DOHH2 (cell line): ENCODE measurements around the gene NFIL3.

ENCODE experiments used
- H3F3A ChIP-seq: fragments of 200-600 bp; sonication (generic), shearing (Covaris generic); 2 replicates; pipeline ENCODE4 v1.6.0; 2016; ENCODE audit warnings: antibody characterized with exemption, mild to moderate bottlenecking; ENCODE audit not compliant: control insufficient read depth, insufficient read depth
- H3K27ac ChIP-seq: fragments of 200-600 bp; sonication (generic); 2 replicates; pipeline ENCODE4 v1.5.1; 2014; ENCODE audit warnings: low read depth, mild to moderate bottlenecking, low read length, moderate library complexity
- H3K27me3 ChIP-seq: fragments of 200-600 bp; sonication (generic); 2 replicates; pipeline ENCODE4 v1.6.1; 2014; ENCODE audit warnings: mild to moderate bottlenecking, low read length, mixed read lengths; ENCODE audit not compliant: control insufficient read depth
- H3K36me3 ChIP-seq: fragments of 200-600 bp; sonication (generic); 2 replicates; pipeline ENCODE4 v1.6.1; 2014; ENCODE audit warnings: mild to moderate bottlenecking, low read length, moderate library complexity, mixed read lengths; ENCODE audit not compliant: control insufficient read depth
- H3K4me1 ChIP-seq: fragments of 200-600 bp; sonication (generic); 2 replicates; pipeline ENCODE4 v1.6.1; 2014; ENCODE audit warnings: mild to moderate bottlenecking, low read length, mixed read lengths; ENCODE audit not compliant: control insufficient read depth
- H3K4me2 ChIP-seq: fragments of 200-600 bp; sonication (generic); 2 replicates; pipeline ENCODE4 v1.6.0; 2014; ENCODE audit warnings: mild to moderate bottlenecking, low read length, moderate library complexity
- H3K4me3 ChIP-seq: fragments of 200-600 bp; sonication (generic); 2 replicates; pipeline ENCODE4 v1.5.1; 2014; ENCODE audit warnings: mild to moderate bottlenecking, low read length, mixed read lengths
- H3K79me2 ChIP-seq: fragments of 200-600 bp; sonication (generic); 2 replicates; pipeline ENCODE4 v1.6.1; 2014; ENCODE audit warnings: mild to moderate bottlenecking, low read length, mixed read lengths; ENCODE audit not compliant: control insufficient read depth
- H3K9me2 ChIP-seq: fragments of 200-600 bp; sonication (generic); replicated peaks from 2 replicates; pipeline ENCODE4 v1.6.1; 2014; ENCODE audit warnings: mild to moderate bottlenecking, low read length, mixed read lengths; ENCODE audit not compliant: control insufficient read depth
- H3K9me3 ChIP-seq: fragments of 200-600 bp; sonication (generic); 2 replicates; pipeline ENCODE4 v1.6.1; 2014; ENCODE audit warnings: antibody characterized with exemption, low read length, mixed read lengths; ENCODE audit not compliant: control insufficient read depth, insufficient read depth
- H4K20me1 ChIP-seq: fragments of 200-600 bp; sonication (generic); 2 replicates; pipeline ENCODE4 v1.6.0; 2014; ENCODE audit warnings: low read depth, mild to moderate bottlenecking, antibody characterized with exemption, low read length, moderate library complexity; ENCODE audit not compliant: control insufficient read depth, insufficient read depth
- EZH2phosphoT487 ChIP-seq: fragments of 200-600 bp; sonication (generic); IDR thresholded peaks from 2 replicates; pipeline ENCODE4 v1.6.1; 2017; ENCODE audit warnings: borderline replicate concordance, mild to moderate bottlenecking, antibody characterized with exemption, low read length, moderate library complexity, mixed read lengths
- TF ChIP-seq, protein P1 (sequence below): fragments of 200-600 bp; sonication (generic); IDR thresholded peaks from one replicate; pipeline ENCODE4 v1.5.1; 2014; ENCODE audit warnings: antibody characterized with exemption, mild to moderate bottlenecking, low read depth, low read length; ENCODE audit not compliant: poor library complexity, severe bottlenecking

Gene NFIL3

GRCh38 chr9:91383577-91383976, 40.1 kb downstream of the NFIL3 start:
- no peaks in the 10 kb centered on the region for H3K4me1 ChIP-seq
- no peaks in the 10 kb centered on the region for H3K9me3 ChIP-seq
- no peaks in the 10 kb centered on the region for H3K36me3 ChIP-seq
- H3K4me3 ChIP-seq: no peak overlapping the region
- H3F3A ChIP-seq: no peaks in the 10 kb centered on the region
- H3K27me3 ChIP-seq: 0 out of 2 replicates have a peak, but pooled peaks cover 3% of the 10 kb centered on the region
- H3K9me2 ChIP-seq: no peaks in the 10 kb centered on the region
- no peaks in the 10 kb centered on the region for H4K20me1 ChIP-seq
- TF ChIP-seq, protein P1, sequence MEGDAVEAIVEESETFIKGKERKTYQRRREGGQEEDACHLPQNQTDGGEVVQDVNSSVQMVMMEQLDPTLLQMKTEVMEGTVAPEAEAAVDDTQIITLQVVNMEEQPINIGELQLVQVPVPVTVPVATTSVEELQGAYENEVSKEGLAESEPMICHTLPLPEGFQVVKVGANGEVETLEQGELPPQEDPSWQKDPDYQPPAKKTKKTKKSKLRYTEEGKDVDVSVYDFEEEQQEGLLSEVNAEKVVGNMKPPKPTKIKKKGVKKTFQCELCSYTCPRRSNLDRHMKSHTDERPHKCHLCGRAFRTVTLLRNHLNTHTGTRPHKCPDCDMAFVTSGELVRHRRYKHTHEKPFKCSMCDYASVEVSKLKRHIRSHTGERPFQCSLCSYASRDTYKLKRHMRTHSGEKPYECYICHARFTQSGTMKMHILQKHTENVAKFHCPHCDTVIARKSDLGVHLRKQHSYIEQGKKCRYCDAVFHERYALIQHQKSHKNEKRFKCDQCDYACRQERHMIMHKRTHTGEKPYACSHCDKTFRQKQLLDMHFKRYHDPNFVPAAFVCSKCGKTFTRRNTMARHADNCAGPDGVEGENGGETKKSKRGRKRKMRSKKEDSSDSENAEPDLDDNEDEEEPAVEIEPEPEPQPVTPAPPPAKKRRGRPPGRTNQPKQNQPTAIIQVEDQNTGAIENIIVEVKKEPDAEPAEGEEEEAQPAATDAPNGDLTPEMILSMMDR: no peak
- no peak for TF ChIP-seq EZH2phosphoT487
- no peaks in the 10 kb centered on the region for H3K79me2 ChIP-seq
- no peak overlapping the region for H3K4me2 ChIP-seq
- no peak overlapping the region for H3K27ac ChIP-seq

DNA sequence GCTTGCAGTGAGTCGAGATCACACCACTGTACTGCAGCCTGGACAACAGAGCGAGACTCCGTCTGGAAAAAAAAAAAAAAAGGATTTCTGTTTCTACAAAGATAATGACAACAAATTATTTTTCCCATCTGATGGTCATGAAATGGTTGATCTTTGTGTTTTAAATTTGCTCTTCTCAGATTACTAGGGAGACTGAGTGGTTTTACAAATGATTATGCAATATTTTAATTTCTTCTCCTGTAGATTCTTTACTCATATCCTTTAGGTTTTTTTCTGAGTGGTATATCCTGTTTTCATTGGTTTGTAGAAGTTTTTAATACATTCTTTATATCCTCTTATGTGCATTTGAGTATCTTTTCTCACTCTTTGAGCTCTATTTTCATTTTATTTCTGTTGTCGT, 41.3 kb downstream of the NFIL3 start:
- Histone ChIP-seq H3K36me3 (no peaks in the 10 kb centered on the region), H3K4me1 (no peaks in the 10 kb centered on the region), H3K79me2 (no peaks in the 10 kb centered on the region), H3K4me2 (no peak overlapping the region), H3K4me3 (no peak overlapping the region), H3K9me3 (no peaks in the 10 kb centered on the region), H3K27me3 (0 out of 2 replicates have a peak, but pooled peaks cover 3% of the 10 kb centered on the region), H3K9me2 (no peaks in the 10 kb centered on the region), H3F3A (no peaks in the 10 kb centered on the region), H3K27ac (no peak overlapping the region), H4K20me1 (no peaks in the 10 kb centered on the region)
- no peak for TF ChIP-seq EZH2phosphoT487
- TF ChIP-seq, protein P1: no peak

DNA sequence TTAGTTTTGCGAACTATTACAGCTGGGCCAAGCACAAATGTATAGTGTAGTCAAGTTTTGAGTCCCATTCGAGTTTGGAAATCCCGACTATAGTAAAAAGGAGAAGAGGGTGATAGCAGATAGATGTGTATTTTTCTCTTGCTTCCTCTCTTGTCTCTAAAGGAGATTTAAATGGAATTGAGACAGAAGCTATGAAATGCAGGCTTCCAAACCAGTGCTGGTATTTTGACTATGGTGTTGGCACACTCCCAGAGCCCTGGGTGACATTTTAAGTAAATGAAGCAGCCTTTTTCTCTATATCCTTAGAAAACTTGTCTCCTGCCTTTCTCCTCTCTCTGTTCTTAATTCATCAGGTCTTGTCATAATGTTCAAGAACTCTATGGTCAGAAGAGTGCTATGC, 44.2 kb downstream of the NFIL3 start:
- Histone ChIP-seq H3K4me1 (peaks cover 21% of the 10 kb centered on the region), H3K9me2 (no peaks in the 10 kb centered on the region), H3K4me3 (no peak overlapping the region), H3K36me3 (no peaks in the 10 kb centered on the region), H3K4me2 (no peak overlapping the region), H3F3A (no peaks in the 10 kb centered on the region), H3K9me3 (no peaks in the 10 kb centered on the region), H4K20me1 (no peaks in the 10 kb centered on the region), H3K27me3 (0 out of 2 replicates have a peak, but pooled peaks cover 3% of the 10 kb centered on the region), H3K79me2 (no peaks in the 10 kb centered on the region), H3K27ac (no peak overlapping the region)
- TF ChIP-seq, protein P1: no peak
- no peak for TF ChIP-seq EZH2phosphoT487
